ENCODE results near the gene PRSS35. TPM values are rescaled to one million over a fixed set of nuclear protein-coding genes. Genes with fewer than 3 reads are reported as not detected.

PRSS35 gene
- total and polyA plus RNA-seq, 2 of the 8 experiments (the other 6 are each of a cell fraction or from before 2014, with no cell fraction given) = 1.3 to 2.9 TPM

GRCh38 chr6:83511266-83511665 lies 1.1 kb upstream of the PRSS35 start (continued):
- TF ChIP-seq EGR1 (IDR thresholded peaks at IDR 0.05; ENCODE audit: borderline replicate concordance, low read depth, low read length) (no peak), CREB1 (IDR thresholded peaks at IDR 0.05) (no peak), SP4 (IDR thresholded peaks at IDR 0.05; ENCODE audit: low read length) (no peak)
